Measurements from ENCODE around the gene SEMA5A. TPM values are rescaled to one million over a fixed set of nuclear protein-coding genes. Genes with fewer than 3 reads are reported as not detected.

The SEMA5A gene
- total RNA-seq, 1 experiment from 2014 or later = 0.15 TPM

DNA sequence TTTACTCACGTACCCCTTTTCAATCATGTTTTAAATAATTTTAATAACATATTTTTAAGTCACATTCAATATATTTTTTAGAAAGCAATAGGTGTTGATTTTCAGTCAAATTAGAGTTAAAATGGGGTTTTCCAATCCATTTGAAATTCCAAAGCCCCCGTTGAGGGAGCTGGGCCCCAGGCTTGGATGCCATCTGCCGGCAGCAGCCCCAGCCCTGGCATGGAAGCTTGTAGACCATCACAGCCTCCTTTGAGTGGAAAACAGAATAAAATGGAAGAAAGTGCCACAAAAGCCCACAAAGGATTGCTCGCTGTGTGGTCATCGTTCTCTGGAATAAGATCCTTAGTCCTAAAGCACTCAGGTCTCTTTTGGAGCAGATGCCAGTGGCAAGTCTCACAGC lies 81.4 kb downstream of the SEMA5A start:
- Histone ChIP-seq H3K27ac (ENCODE audit: low read length) (no peak overlapping the region), H3K27me3 (ENCODE audit: control insufficient read depth, insufficient read depth, low read length) (no peaks in the 10 kb centered on the region), H3K36me3 (ENCODE audit: control insufficient read depth, insufficient read depth, low read length) (no peaks in the 10 kb centered on the region), H3K9me3 (ENCODE audit: control insufficient read depth, insufficient read depth, low read depth, low read length) (no peaks in the 10 kb centered on the region), H3K4me1 (ENCODE audit: control insufficient read depth, insufficient read depth, low read length) (no peaks in the 10 kb centered on the region), H3K4me3 (ENCODE audit: low read depth in 2 of 2, low read length in 2 of 2) (no peak overlapping the region)
- ATAC-seq = no peak
- DNase-seq (ENCODE audit: low read depth, low spot score) = no peak
- ChIA-PET CTCF (no interaction called here), POLR2A (no interaction called here)
- in situ Hi-C loops (cut with HindIII; ENCODE audit: low pct_unique_long_range_greater_than_20kb, low sequenced_read_pairs) = no loop called here
- intact Hi-C loops (cut with micrococcal nuclease; ENCODE audit: unreplicated experiment) = no loop called here
- BruUV-seq (replicated peaks) = no TSS peak
- no peak for TF ChIP-seq TCF7L2 (IDR thresholded peaks at IDR 0.05; ENCODE audit: low read depth, low read length)
- TF ChIP-seq, protein P1, sequence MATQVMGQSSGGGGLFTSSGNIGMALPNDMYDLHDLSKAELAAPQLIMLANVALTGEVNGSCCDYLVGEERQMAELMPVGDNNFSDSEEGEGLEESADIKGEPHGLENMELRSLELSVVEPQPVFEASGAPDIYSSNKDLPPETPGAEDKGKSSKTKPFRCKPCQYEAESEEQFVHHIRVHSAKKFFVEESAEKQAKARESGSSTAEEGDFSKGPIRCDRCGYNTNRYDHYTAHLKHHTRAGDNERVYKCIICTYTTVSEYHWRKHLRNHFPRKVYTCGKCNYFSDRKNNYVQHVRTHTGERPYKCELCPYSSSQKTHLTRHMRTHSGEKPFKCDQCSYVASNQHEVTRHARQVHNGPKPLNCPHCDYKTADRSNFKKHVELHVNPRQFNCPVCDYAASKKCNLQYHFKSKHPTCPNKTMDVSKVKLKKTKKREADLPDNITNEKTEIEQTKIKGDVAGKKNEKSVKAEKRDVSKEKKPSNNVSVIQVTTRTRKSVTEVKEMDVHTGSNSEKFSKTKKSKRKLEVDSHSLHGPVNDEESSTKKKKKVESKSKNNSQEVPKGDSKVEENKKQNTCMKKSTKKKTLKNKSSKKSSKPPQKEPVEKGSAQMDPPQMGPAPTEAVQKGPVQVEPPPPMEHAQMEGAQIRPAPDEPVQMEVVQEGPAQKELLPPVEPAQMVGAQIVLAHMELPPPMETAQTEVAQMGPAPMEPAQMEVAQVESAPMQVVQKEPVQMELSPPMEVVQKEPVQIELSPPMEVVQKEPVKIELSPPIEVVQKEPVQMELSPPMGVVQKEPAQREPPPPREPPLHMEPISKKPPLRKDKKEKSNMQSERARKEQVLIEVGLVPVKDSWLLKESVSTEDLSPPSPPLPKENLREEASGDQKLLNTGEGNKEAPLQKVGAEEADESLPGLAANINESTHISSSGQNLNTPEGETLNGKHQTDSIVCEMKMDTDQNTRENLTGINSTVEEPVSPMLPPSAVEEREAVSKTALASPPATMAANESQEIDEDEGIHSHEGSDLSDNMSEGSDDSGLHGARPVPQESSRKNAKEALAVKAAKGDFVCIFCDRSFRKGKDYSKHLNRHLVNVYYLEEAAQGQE (IDR thresholded peaks at IDR 0.05; ENCODE audit: insufficient read depth in 1 of 2, low read depth in 2 of 2, low read length in 1 of 2) = no peak
- TF ChIP-seq, protein P2, sequence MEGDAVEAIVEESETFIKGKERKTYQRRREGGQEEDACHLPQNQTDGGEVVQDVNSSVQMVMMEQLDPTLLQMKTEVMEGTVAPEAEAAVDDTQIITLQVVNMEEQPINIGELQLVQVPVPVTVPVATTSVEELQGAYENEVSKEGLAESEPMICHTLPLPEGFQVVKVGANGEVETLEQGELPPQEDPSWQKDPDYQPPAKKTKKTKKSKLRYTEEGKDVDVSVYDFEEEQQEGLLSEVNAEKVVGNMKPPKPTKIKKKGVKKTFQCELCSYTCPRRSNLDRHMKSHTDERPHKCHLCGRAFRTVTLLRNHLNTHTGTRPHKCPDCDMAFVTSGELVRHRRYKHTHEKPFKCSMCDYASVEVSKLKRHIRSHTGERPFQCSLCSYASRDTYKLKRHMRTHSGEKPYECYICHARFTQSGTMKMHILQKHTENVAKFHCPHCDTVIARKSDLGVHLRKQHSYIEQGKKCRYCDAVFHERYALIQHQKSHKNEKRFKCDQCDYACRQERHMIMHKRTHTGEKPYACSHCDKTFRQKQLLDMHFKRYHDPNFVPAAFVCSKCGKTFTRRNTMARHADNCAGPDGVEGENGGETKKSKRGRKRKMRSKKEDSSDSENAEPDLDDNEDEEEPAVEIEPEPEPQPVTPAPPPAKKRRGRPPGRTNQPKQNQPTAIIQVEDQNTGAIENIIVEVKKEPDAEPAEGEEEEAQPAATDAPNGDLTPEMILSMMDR (IDR thresholded peaks at IDR 0.05) = no peak
- no peak for TF ChIP-seq SIN3A (IDR thresholded peaks at IDR 0.05; ENCODE audit: borderline replicate concordance, insufficient read depth, low read depth, low read length)
- TF ChIP-seq POLR2AphosphoS5 (IDR thresholded peaks at IDR 0.05; ENCODE audit: low read depth, low read length) = no peak

DNA sequence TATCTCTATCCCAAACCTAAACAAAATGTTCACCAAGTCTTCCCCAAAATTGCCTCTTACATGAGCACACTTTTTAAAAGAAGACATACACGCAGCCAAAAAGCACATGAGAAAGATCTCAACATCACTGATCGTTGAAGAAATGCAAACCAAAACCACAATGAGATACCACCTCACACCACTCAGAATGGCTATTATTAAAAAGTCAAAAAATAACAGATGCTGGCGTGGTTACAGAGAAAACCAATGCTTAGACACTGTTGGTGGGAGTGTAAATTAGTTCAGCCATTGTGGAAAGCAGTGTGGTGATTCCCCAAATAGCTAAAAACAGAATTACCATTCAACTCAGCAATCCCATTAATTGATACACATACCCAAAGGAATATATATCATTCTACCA lies 83.8 kb downstream of the SEMA5A start:
- no peak overlapping the region for H3K4me3 ChIP-seq (ENCODE audit: low read depth in 2 of 2, low read length in 2 of 2)
- no peak for DNase-seq (ENCODE audit: low read depth, low spot score)
- no peak for ATAC-seq
- H3K36me3 ChIP-seq (ENCODE audit: control insufficient read depth, insufficient read depth, low read length) = no peaks in the 10 kb centered on the region
- BruUV-seq (replicated peaks) = no TSS peak
- H3K4me1 ChIP-seq (ENCODE audit: control insufficient read depth, insufficient read depth, low read length) = no peaks in the 10 kb centered on the region
- intact Hi-C loops (cut with micrococcal nuclease; ENCODE audit: unreplicated experiment) (no loop called here), in situ Hi-C loops (cut with HindIII; ENCODE audit: low pct_unique_long_range_greater_than_20kb, low sequenced_read_pairs) (no loop called here)
- H3K9me3 ChIP-seq (ENCODE audit: control insufficient read depth, insufficient read depth, low read depth, low read length) = no peaks in the 10 kb centered on the region
- ChIA-PET CTCF (no interaction called here), POLR2A (no interaction called here)
- H3K27me3 ChIP-seq (ENCODE audit: control insufficient read depth, insufficient read depth, low read length) = no peaks in the 10 kb centered on the region
- no peak overlapping the region for H3K27ac ChIP-seq (ENCODE audit: low read length)
- TF ChIP-seq SIN3A (IDR thresholded peaks at IDR 0.05; ENCODE audit: borderline replicate concordance, insufficient read depth, low read depth, low read length) (no peak), POLR2AphosphoS5 (IDR thresholded peaks at IDR 0.05; ENCODE audit: low read depth, low read length) (no peak), TCF7L2 (IDR thresholded peaks at IDR 0.05; ENCODE audit: low read depth, low read length) (no peak)
- TF ChIP-seq, protein P1 (IDR thresholded peaks at IDR 0.05; ENCODE audit: insufficient read depth in 1 of 2, low read depth in 2 of 2, low read length in 1 of 2) = no peak
- TF ChIP-seq, protein P2 (IDR thresholded peaks at IDR 0.05) = no peak
